SK-N-SH (cell line): Measurements from ENCODE around the gene NBEAL2. TPM values are rescaled to one million over a fixed set of nuclear protein-coding genes. Genes with fewer than 3 reads are reported as not detected.

ENCODE experiments used
- CTCF ChIA-PET: fragments of 300-600, 350-600 bp; formaldehyde crosslinking; extraction: SDS; loops from one replicate; lab custom pipeline; 2021; lab: Yijun Ruan, JAX
- POLR2A ChIA-PET: fragments of 350-600 bp; sonication (Branson Sonifier 250); formaldehyde crosslinking; extraction: SDS; loops from one replicate; lab custom pipeline; 2020; ENCODE audit warnings: antibody characterized with exemption, inconsistent platforms; lab: Yijun Ruan, JAX
- DNase-seq: peaks from one replicate; pipeline ENCODE4 v3.0.0; 2012
- H2AFZ ChIP-seq: fragments of 200-600 bp; sonication (generic); 2 replicates; pipeline ENCODE4 v1.8.1; 2016; ENCODE audit warnings: antibody characterized with exemption, mild to moderate bottlenecking, low read depth
- H3F3A ChIP-seq: fragments of 200-600 bp; sonication (generic); replicated peaks from 2 replicates; pipeline ENCODE3; 2016; ENCODE audit warnings: antibody characterized with exemption, mild to moderate bottlenecking; ENCODE audit not compliant: insufficient read depth
- H3K27ac ChIP-seq, 2 experiments: fragments of 200-500 bp in 1 of 2; fragments of 200-600 bp in 1 of 2; sonication (Bioruptor generic) in 1 of 2; sonication (generic), shearing (Covaris generic) in 1 of 2; 2 replicates each; pipeline versions ENCODE4 v1.5.1 to v1.6.1; 2014 to 2016; ENCODE audit warnings: low read depth in 2 of 2, inconsistent platforms in 1 of 2, low read length in 1 of 2, mild to moderate bottlenecking in 1 of 2, mixed read lengths in 1 of 2
- H3K27me3 ChIP-seq: fragments of 200-600 bp; sonication (generic), shearing (Covaris generic); 2 replicates; pipeline ENCODE4 v1.6.1; 2016; ENCODE audit warnings: mixed run types; ENCODE audit not compliant: insufficient read depth
- H3K36me3 ChIP-seq, 2 experiments: fragments of 200-500 bp in 1 of 2; fragments of 200-600 bp in 1 of 2; sonication (Bioruptor generic) in 1 of 2; sonication (generic) in 1 of 2; replicated peaks in 1 of 2; 2 replicates each; pipeline versions ENCODE3 to v1.5.1; 2014 to 2016; ENCODE audit warnings: low read length in 1 of 2, mild to moderate bottlenecking in 1 of 2; ENCODE audit not compliant: insufficient read depth in 2 of 2, control insufficient read depth in 1 of 2
- H3K4me1 ChIP-seq, 2 experiments: fragments of 200-500 bp in 1 of 2; fragments of 200-600 bp in 1 of 2; sonication (Bioruptor generic) in 1 of 2; sonication (generic), shearing (Covaris generic) in 1 of 2; 2 replicates each; pipeline versions ENCODE4 v1.5.1 to v1.6.1; 2014 to 2016; ENCODE audit warnings: low read depth in 1 of 2, low read length in 1 of 2, mixed run types in 1 of 2; ENCODE audit not compliant: insufficient read depth in 2 of 2, control insufficient read depth in 1 of 2
- H3K4me2 ChIP-seq: fragments of 200-600 bp; sonication (generic), shearing (Covaris generic); 2 replicates; pipeline ENCODE4 v1.6.1; 2017; ENCODE audit warnings: mixed run types
- H3K4me3 ChIP-seq, 2 experiments: fragments of 200-500 bp in 1 of 2; fragments of 200-600 bp in 1 of 2; sonication (Bioruptor generic) in 1 of 2; sonication (generic), shearing (Covaris generic) in 1 of 2; 2 replicates each; pipeline versions ENCODE4 v1.5.1 to v1.8.1; 2014 to 2016; ENCODE audit warnings: low read depth in 2 of 2, inconsistent platforms in 1 of 2, low read length in 1 of 2, mild to moderate bottlenecking in 1 of 2, mixed read lengths in 1 of 2, moderate library complexity in 1 of 2
- H3K79me2 ChIP-seq: fragments of 200-600 bp; sonication (generic); 2 replicates; pipeline ENCODE4 v1.8.1; 2017; ENCODE audit warnings: mild to moderate bottlenecking; ENCODE audit not compliant: insufficient read depth
- H3K9ac ChIP-seq: fragments of 200-600 bp; sonication (generic); 2 replicates; pipeline ENCODE4 v1.6.1; 2017; ENCODE audit warnings: mixed run types
- H3K9me2 ChIP-seq: fragments of 200-600 bp; sonication (generic); 2 replicates; pipeline ENCODE4 v1.6.1; 2017; ENCODE audit warnings: mixed run types
- H3K9me3 ChIP-seq: fragments of 200-600 bp; sonication (generic); 2 replicates; pipeline ENCODE4 v1.6.1; 2017; ENCODE audit warnings: mixed run types, mild to moderate bottlenecking, moderate library complexity
- H4K20me1 ChIP-seq: fragments of 200-600 bp; sonication (generic); 2 replicates; pipeline ENCODE4 v1.6.1; 2017; ENCODE audit warnings: mild to moderate bottlenecking, mixed run types; ENCODE audit not compliant: insufficient read depth
- CTCF ChIP-seq: fragments of 200-600 bp; sonication (generic); IDR thresholded peaks from 2 replicates; pipeline ENCODE4 v1.6.1; 2017; ENCODE audit warnings: antibody characterized with exemption, mild to moderate bottlenecking, moderate library complexity
- EP300 ChIP-seq, 2 experiments: IDR thresholded peaks; 2 replicates each; pipeline versions ENCODE4 v1.4.0 to v1.6.1; 2012; ENCODE audit warnings: borderline replicate concordance in 1 of 2, low read depth in 1 of 2, low read length in 1 of 2
- JUND ChIP-seq: IDR thresholded peaks from 2 replicates; pipeline ENCODE4 v1.4.0; 2012
- MAX ChIP-seq: IDR thresholded peaks from 2 replicates; pipeline ENCODE4 v1.4.0; 2012; ENCODE audit warnings: low read depth
- MXI1 ChIP-seq: IDR thresholded peaks from 2 replicates; pipeline ENCODE4 v1.6.1; 2012; ENCODE audit warnings: mild to moderate bottlenecking, low read depth, low read length, improper control_type of control experiment
- NFIC ChIP-seq: IDR thresholded peaks from 2 replicates; pipeline ENCODE4 v1.4.0; 2012; ENCODE audit warnings: borderline replicate concordance
- RAD21 ChIP-seq: IDR thresholded peaks from 2 replicates; pipeline ENCODE4 v1.6.1; 2012; ENCODE audit warnings: mild to moderate bottlenecking, low read length
- REST ChIP-seq: IDR thresholded peaks from 2 replicates; pipeline ENCODE4 v1.6.1; 2012; ENCODE audit warnings: mild to moderate bottlenecking, low read depth, low read length, moderate library complexity
- SIN3A ChIP-seq: IDR thresholded peaks from 2 replicates; pipeline ENCODE4 v1.6.1; 2012; ENCODE audit warnings: low read depth, mild to moderate bottlenecking, low read length, moderate library complexity, borderline replicate concordance
- SMC3 ChIP-seq: IDR thresholded peaks from 2 replicates; pipeline ENCODE4 v1.6.1; 2012; ENCODE audit warnings: low read depth, low read length, improper control_type of control experiment
- YY1 ChIP-seq: IDR thresholded peaks from 2 replicates; pipeline ENCODE4 v1.4.0; 2012; ENCODE audit warnings: low read depth, mild to moderate bottlenecking
- ZBTB33 ChIP-seq: IDR thresholded peaks from 2 replicates; pipeline ENCODE4 v1.4.0; 2012; ENCODE audit warnings: low read depth, borderline replicate concordance
- WGBS: methylation state at CpG from one replicate; pipeline ENCODE4 v1.1.6; 2017; ENCODE audit warnings: low lambda C conversion rate; 5-methylcytosine and 5-hydroxymethylcytosine counted together
- polyA plus RNA-seq, 3 experiments: library from polyadenylated mRNA; depleted of rRNA; stranded (reverse); fragments of >200 nt; gene quantifications; 2 replicates each; pipeline ENCODE4 v1.2.3, GENCODE V29; 2012

NBEAL2 gene
- polyA plus RNA-seq, 1 of the 3 experiments (the other 2 are of a cell fraction): 20.3 TPM

- no peak overlapping the region for H3K4me2 ChIP-seq
- no peak overlapping the region for H3K27ac ChIP-seq
- 73% methylated on average over 19 of the region's 27 CpGs for WGBS
- no peaks in the 10 kb centered on the region for H3F3A ChIP-seq
- peak; percentile 90 for DNase-seq
- no peaks in the 10 kb centered on the region for H4K20me1 ChIP-seq
- peaks cover 0 to 2% of the 10 kb centered on the region in 2 experiments; a peak in 1 of 4 replicates for H3K4me1 ChIP-seq
- H3K9ac ChIP-seq: no peak overlapping the region
- H3K9me3 ChIP-seq: no peaks in the 10 kb centered on the region
- CTCF ChIA-PET: interaction anchor here (0.6 to 4.8 kb wide), 21 partner anchors 9 to 339 kb away, joined by 3 to 44 read pairs (median 5); partner anchors contain the start of gene NBEAL2
- H3K27me3 ChIP-seq: no peaks in the 10 kb centered on the region
- H3K9me2 ChIP-seq: no peaks in the 10 kb centered on the region
- H3K36me3 ChIP-seq: peaks cover 0 to 7% of the 10 kb centered on the region in 2 experiments
- no peak for TF ChIP-seq EP300 (IDR thresholded peaks at IDR 0.05; ENCODE audit: borderline replicate concordance in 1 of 2, low read depth in 1 of 2, low read length in 1 of 2)
- no peak for TF ChIP-seq SIN3A
- TF ChIP-seq MAX: no peak
- no peak for TF ChIP-seq ZBTB33
- peak; percentile 88 for TF ChIP-seq SMC3
- TF ChIP-seq MXI1: no peak
- no peak for TF ChIP-seq REST
- peak; percentile 75 for TF ChIP-seq RAD21
- no peak for TF ChIP-seq JUND
- TF ChIP-seq YY1: no peak
- TF ChIP-seq CTCF: peak; percentile 72
- TF ChIP-seq NFIC: no peak
- POLR2A ChIA-PET: no interaction called here
- H2AFZ ChIP-seq: no peak overlapping the region
- peak overlapping the region in 1 of 2 experiments; percentile 32; a peak in 1 of 4 replicates for H3K4me3 ChIP-seq
- no peaks in the 10 kb centered on the region for H3K79me2 ChIP-seq
These were observed 18.8 kb downstream of the NBEAL2 start for GRCh38 chr3:46998121-46998851.
